B cell (primary cell): Measurements from ENCODE around the gene ALDH4A1. TPM values are rescaled to one million over a fixed set of nuclear protein-coding genes. Genes with fewer than 3 reads are reported as not detected.

Experiments used
- ATAC-seq: fragments of 200-7000 bp; cut with Tn5 transposase; one replicate; pipeline ENCODE4 v1.10.0; 2021; ENCODE audit warnings: low read depth, mild to moderate bottlenecking, moderate number of reproducible peaks, moderate library complexity
- CTCF ChIA-PET: fragments of 350-600 bp; sonication (Branson Sonifier 250); formaldehyde crosslinking; loops from one replicate; lab custom pipeline; 2021; ENCODE audit warnings: antibody characterized with exemption, inconsistent platforms; lab: Charles Lee
- POLR2A ChIA-PET: fragments of 350-600 bp; sonication (Branson Sonifier 250); formaldehyde crosslinking; loops from one replicate; lab custom pipeline; 2021; ENCODE audit warnings: antibody characterized with exemption; lab: Charles Lee
- DNase-seq: peaks from one replicate; pipeline ENCODE4 v3.0.0; 2013
- H2AFZ ChIP-seq: 2 replicates; pipeline ENCODE4 v1.6.1; 2012; ENCODE audit warnings: mild to moderate bottlenecking, low read depth, low read length; ENCODE audit not compliant: insufficient read depth, poor library complexity, severe bottlenecking
- H3K27ac ChIP-seq, 2 donors: 1 replicate in 1 of 2; 2 replicates in 1 of 2; pipeline ENCODE4 v1.5.1; 2012 to 2013; ENCODE audit warnings: low read length in 2 of 2, mild to moderate bottlenecking in 2 of 2, moderate library complexity in 1 of 2
- H3K27me3 ChIP-seq, 4 experiments: fragments of 200-600 bp in 1 of 4; sonication (generic) in 1 of 4; replicated peaks in 1 of 4; 1 replicate in 2 of 4; 2 replicates in 2 of 4; pipeline versions ENCODE4 v1.6.1 to v1.7.0; 2013 to 2016; ENCODE audit warnings: low read length in 3 of 4, mild to moderate bottlenecking in 2 of 4, mixed read lengths in 1 of 4, moderate library complexity in 1 of 4; ENCODE audit not compliant: insufficient read depth in 4 of 4, control insufficient read depth in 3 of 4; ENCODE audit errors: control extremely low read depth in 1 of 4
- H3K36me3 ChIP-seq, 2 experiments: replicated peaks in 1 of 2; 1 replicate in 1 of 2; 2 replicates in 1 of 2; pipeline versions ENCODE4 v1.6.1 to v1.7.1; 2013; ENCODE audit warnings: low read length in 1 of 2; ENCODE audit not compliant: insufficient read depth in 2 of 2, control insufficient read depth in 1 of 2; ENCODE audit errors: control extremely low read depth in 1 of 2, extremely low read depth in 1 of 2
- H3K4me1 ChIP-seq, 2 donors: fragments of 200-600 bp in 1 of 2; sonication (generic) in 1 of 2; 1 replicate in 1 of 2; 2 replicates in 1 of 2; pipeline versions ENCODE4 v1.5.1 to v1.6.1; 2013 to 2017; ENCODE audit warnings: low read length in 2 of 2; ENCODE audit not compliant: control insufficient read depth in 2 of 2, insufficient read depth in 2 of 2
- H3K4me2 ChIP-seq: replicated peaks from 2 replicates; pipeline ENCODE3; 2012; ENCODE audit warnings: mild to moderate bottlenecking, low read depth, low read length; ENCODE audit not compliant: poor library complexity, severe bottlenecking
- H3K4me3 ChIP-seq, 5 experiments: fragments of 200-600 bp in 1 of 5; sonication (generic) in 1 of 5; 1 replicate in 3 of 5; 2 replicates in 2 of 5; pipeline versions ENCODE4 v1.5.1 to v1.7.0; 2011 to 2016; ENCODE audit warnings: low read length in 4 of 5, mild to moderate bottlenecking in 4 of 5, low read depth in 2 of 5, control low read depth in 1 of 5, moderate library complexity in 1 of 5; ENCODE audit not compliant: insufficient read depth in 1 of 5; ENCODE audit errors: control extremely low read depth in 1 of 5, extremely low read depth in 1 of 5
- H3K79me2 ChIP-seq: fragments of 200-600 bp; sonication (generic); one replicate; pipeline ENCODE4 v1.6.0; 2016; ENCODE audit warnings: low read length; ENCODE audit not compliant: control insufficient read depth, insufficient read depth
- H3K9ac ChIP-seq: fragments of 200-600 bp; sonication (generic); 2 replicates; pipeline ENCODE4 v1.6.1; 2017; ENCODE audit warnings: mild to moderate bottlenecking, low read length, moderate library complexity
- H3K9me3 ChIP-seq, 3 donors: one replicate each; pipeline versions ENCODE4 v1.6.1 to v1.7.1; 2013; ENCODE audit warnings: low read length in 2 of 3; ENCODE audit not compliant: control insufficient read depth in 2 of 3, insufficient read depth in 1 of 3; ENCODE audit errors: control extremely low read depth in 1 of 3
- H4K20me1 ChIP-seq: 2 replicates; pipeline ENCODE4 v1.6.0; 2012; ENCODE audit warnings: mild to moderate bottlenecking, low read length; ENCODE audit not compliant: insufficient read depth, control insufficient read depth, poor library complexity, severe bottlenecking
- H3K27ac Mint-ChIP-seq: one replicate; pipeline ENCODE4 v1.8.0; 2021; ENCODE audit warnings: mixed read lengths
- H3K27me3 Mint-ChIP-seq: one replicate; pipeline ENCODE4 v1.8.0; 2021; ENCODE audit warnings: mixed read lengths
- H3K4me1 Mint-ChIP-seq: one replicate; pipeline ENCODE4 v1.8.0; 2021; ENCODE audit warnings: mixed read lengths
- H3K4me3 Mint-ChIP-seq: one replicate; pipeline ENCODE4 v1.8.0; 2021; ENCODE audit warnings: mixed read lengths
- H3K9me3 Mint-ChIP-seq: one replicate; pipeline ENCODE4 v1.8.0; 2022; ENCODE audit warnings: mixed read lengths; ENCODE audit not compliant: insufficient read depth
- EZH2 ChIP-seq: IDR thresholded peaks from 2 replicates; pipeline ENCODE4 v1.6.1; 2012; ENCODE audit warnings: borderline replicate concordance, low read depth, mild to moderate bottlenecking, moderate library complexity, low read length; ENCODE audit not compliant: insufficient read depth, poor library complexity, severe bottlenecking
- WGBS: methylation state at CpG from one replicate; pipeline ENCODE4 v1.1.5; 2013; ENCODE audit warnings: missing lambda C conversion rate; ENCODE audit not compliant: insufficient coverage; 5-methylcytosine and 5-hydroxymethylcytosine counted together
- intact Hi-C: fragments of 100-400 bp; cut with micrococcal nuclease; formaldehyde crosslinking; loops from one replicate; pipeline ENCODE4 v1.10.0; 2022
- polyA plus RNA-seq: library from polyadenylated mRNA; depleted of rRNA; stranded (reverse); fragments of >200 nt; gene quantifications from 2 replicates; pipeline ENCODE4 v1.2.3, GENCODE V29; 2012
- total RNA-seq, 2 donors: library from RNA; stranded (reverse); fragments of 120-200 nt in 1 of 2; gene quantifications; 1 replicate in 1 of 2; 2 replicates in 1 of 2; pipeline versions ENCODE4 v1.2.3 to v1.2.4, GENCODE V29; 2013 to 2022
- TF ChIP-seq, protein P1 (sequence below): fragments of 200-600 bp; IDR thresholded peaks from one replicate; pipeline ENCODE4 v1.8.0; 2022; ENCODE audit warnings: antibody characterized with exemption, mild to moderate bottlenecking

Gene ALDH4A1
- total and polyA plus RNA-seq, 2 donors (not counting 1 experiment from before 2014, with no cell fraction given) = 2.7 to 3.4 TPM

DNA sequence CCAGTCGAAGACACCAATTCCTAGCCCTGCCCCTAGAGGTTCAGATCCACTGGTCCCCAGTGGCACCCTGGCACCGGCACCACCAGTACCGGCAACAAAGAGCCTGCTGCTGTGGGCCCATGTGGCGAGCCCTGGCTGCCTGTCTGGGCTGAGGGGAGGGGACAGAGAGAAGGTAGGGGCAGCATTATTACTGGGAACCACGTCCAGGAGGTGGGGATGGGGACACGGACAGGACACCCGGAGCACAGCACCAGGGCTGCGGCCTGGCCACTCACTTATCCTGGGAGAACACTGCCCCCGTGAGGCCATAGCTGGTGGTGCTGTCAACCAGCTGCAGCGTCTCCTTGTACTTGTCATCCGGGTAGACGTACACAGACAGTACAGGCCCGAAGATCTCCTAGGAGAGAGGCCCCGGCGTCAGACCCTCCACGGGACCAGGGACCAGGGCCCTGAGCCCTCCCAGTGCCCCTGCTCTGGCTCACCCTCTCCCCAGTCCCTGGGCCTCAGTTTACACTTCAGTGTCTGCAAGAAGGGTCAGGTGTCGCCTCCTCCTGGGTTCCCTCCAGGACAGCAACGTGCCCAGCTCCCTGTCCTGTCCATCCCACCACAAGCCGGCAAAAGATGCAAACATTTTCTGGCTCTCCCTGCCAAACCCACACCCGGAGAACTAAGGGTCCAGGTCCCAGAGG lies 27.1 kb downstream of the ALDH4A1 start:
- H3K9ac ChIP-seq = no peak overlapping the region
- H3K27ac ChIP-seq = no peak overlapping the region
- H3K27me3 ChIP-seq = no peaks in the 10 kb centered on the region
- H2AFZ ChIP-seq = no peak overlapping the region
- POLR2A ChIA-PET = no interaction called here
- H3K27me3 Mint-ChIP-seq = no peaks in the 10 kb centered on the region
- intact Hi-C loops = no loop called here
- H3K4me2 ChIP-seq = no peak overlapping the region
- no peaks in the 10 kb centered on the region for H3K9me3 Mint-ChIP-seq
- H3K4me3 ChIP-seq = no peak overlapping the region
- CTCF ChIA-PET = interaction anchor here (0.7 to 1.9 kb wide), 6 partner anchors 9 to 279 kb away, joined by 3 to 8 read pairs (median 4); no protein-coding TSS in a partner anchor
- 65% methylated on average over 20 of the region's 20 CpGs for WGBS
- H4K20me1 ChIP-seq = no peaks in the 10 kb centered on the region
- no peaks in the 10 kb centered on the region for H3K79me2 ChIP-seq
- DNase-seq = peak; percentile 62
- no peak overlapping the region for H3K4me3 Mint-ChIP-seq
- peak; percentile 47 for ATAC-seq
- H3K27ac Mint-ChIP-seq = no peak overlapping the region
- peaks cover 0 to 3% of the 10 kb centered on the region in 2 experiments for H3K36me3 ChIP-seq
- H3K4me1 ChIP-seq = no peaks in the 10 kb centered on the region
- no peak for TF ChIP-seq EZH2
- TF ChIP-seq, protein P1, sequence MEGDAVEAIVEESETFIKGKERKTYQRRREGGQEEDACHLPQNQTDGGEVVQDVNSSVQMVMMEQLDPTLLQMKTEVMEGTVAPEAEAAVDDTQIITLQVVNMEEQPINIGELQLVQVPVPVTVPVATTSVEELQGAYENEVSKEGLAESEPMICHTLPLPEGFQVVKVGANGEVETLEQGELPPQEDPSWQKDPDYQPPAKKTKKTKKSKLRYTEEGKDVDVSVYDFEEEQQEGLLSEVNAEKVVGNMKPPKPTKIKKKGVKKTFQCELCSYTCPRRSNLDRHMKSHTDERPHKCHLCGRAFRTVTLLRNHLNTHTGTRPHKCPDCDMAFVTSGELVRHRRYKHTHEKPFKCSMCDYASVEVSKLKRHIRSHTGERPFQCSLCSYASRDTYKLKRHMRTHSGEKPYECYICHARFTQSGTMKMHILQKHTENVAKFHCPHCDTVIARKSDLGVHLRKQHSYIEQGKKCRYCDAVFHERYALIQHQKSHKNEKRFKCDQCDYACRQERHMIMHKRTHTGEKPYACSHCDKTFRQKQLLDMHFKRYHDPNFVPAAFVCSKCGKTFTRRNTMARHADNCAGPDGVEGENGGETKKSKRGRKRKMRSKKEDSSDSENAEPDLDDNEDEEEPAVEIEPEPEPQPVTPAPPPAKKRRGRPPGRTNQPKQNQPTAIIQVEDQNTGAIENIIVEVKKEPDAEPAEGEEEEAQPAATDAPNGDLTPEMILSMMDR = peak; percentile 78
- no peaks in the 10 kb centered on the region for H3K9me3 ChIP-seq
- H3K4me1 Mint-ChIP-seq = no peaks in the 10 kb centered on the region

DNA sequence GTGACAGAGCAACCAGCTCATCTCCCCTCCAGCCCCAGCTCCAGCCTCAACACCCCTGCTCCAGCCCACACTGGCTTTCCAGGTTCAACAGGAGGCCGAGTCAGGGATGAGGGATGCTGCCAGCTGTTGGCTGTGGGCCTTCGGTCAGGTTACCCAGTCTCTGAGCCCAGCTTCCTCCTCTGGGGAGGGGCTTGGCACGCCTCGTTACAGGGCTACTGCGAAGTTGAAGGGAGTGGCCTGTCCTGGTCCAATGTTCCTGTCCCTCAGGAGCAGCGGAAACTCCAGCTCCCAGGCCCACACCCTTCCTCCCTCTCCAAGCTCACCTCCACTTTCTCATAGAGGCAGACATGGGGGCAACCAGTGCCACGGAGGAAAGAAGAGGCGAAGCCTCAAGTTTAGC lies 27.8 kb downstream of the ALDH4A1 start:
- no peak for ATAC-seq
- Histone ChIP-seq H3K9me3 (no peaks in the 10 kb centered on the region), H3K27me3 (no peaks in the 10 kb centered on the region), H3K9ac (no peak overlapping the region), H3K4me3 (no peak overlapping the region), H3K79me2 (no peaks in the 10 kb centered on the region), H4K20me1 (no peaks in the 10 kb centered on the region), H3K36me3 (peaks cover 0 to 3% of the 10 kb centered on the region in 2 experiments), H2AFZ (no peak overlapping the region), H3K4me2 (no peak overlapping the region), H3K27ac (no peak overlapping the region), H3K4me1 (no peaks in the 10 kb centered on the region)
- CTCF ChIA-PET = interaction anchor here (1.0 to 1.9 kb wide), 6 partner anchors 9 to 278 kb away, joined by 3 to 8 read pairs (median 4); no protein-coding TSS in a partner anchor
- Mint-ChIP-seq H3K4me1 (no peaks in the 10 kb centered on the region), H3K4me3 (no peak overlapping the region), H3K27ac (no peak overlapping the region), H3K27me3 (no peaks in the 10 kb centered on the region), H3K9me3 (no peaks in the 10 kb centered on the region)
- WGBS = 77% methylated on average over 8 of the region's 8 CpGs
- POLR2A ChIA-PET = no interaction called here
- TF ChIP-seq, protein P1 = no peak
- no peak for TF ChIP-seq EZH2
- intact Hi-C loops = no loop called here
- no peak for DNase-seq
